ENCODE data around the gene DMRT2.

Gene DMRT2

GRCh38 chr9:1047591-1048230 is 2.4 kb upstream of the DMRT2 start:
- DNase-seq: peak in 1 of 5 experiments; percentile 32

DNA sequence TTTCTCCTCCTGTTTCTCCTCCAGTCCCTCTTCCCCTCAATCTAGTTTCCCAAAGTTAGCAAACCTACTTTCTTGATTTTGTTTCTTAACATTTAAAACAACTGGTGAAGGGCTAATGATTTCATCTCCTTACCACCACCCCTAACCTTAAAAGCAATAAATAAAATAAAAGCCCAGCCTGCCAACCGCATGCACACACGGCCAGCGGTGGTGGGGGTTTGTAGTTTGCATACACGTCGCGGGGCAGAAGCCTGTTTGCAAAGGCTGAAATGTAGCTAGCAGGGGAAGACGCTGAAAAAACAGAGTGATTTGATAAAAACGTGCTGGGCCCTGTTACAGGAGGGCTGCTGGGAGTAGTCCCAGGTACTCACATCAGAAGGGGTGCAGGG is 1.9 kb upstream of the DMRT2 start:
- DNase-seq: peak in 1 of 5 experiments; percentile 22

DNA sequence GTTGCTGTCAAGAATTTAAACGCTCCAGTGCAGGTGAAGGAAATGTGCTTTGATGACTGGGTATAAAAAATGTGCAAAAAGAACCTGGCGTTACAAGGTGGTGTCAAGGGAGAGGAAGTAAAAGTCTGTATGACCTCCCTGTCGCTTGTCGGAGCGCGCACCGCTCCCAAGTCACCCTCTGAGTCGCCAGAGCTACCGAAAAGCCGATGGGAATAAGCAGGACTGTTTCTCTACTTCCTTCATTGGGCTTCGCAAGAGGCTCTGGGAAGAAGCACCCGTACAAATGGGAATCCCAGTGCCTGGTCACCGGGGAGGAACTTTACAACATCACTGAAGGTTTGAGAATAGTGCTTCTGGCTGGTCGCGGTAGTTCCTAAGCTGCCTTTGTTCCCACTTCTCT is 1.3 kb upstream of the DMRT2 start:
- DNase-seq: no peak

DNA sequence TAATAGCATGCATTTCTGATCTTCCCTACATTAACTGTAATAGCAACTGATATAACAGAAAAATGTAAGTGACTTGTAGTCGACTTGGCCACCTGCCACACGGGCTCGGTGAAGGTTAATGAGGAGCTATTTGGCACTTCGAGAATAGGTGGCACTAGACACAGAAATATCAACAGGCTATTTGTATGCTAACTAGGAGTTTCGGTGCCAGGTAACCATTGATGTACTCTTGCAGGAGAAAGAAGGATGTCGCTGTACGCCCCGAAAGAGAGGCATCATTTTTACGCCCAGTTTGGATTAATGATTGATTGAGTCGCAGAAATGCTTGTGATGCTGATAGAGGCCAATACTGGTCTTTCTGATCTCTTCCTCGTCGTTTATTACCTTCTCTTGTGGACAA is 516 bp upstream of the DMRT2 start:
- peak in 1 of 5 experiments; percentile 35 for DNase-seq

DNA sequence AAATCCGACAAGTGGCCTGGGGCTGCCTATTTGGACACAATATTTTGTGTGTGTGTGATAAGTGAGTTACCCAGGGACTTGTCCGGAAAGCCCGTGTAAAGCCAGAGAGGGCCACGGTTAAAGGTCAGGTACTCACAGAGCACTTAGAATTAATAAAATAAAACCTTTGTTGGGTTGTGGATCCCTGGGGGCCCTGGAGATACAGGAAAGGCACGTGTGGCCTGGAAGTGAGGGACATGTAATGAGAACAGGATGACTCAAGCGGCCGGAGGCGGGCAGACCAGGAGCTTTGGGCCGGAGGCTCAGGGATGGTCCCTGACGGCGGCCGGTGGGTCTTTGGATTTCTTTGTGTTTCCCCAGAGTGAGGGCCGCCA is 1.0 kb downstream of the DMRT2 start:
- DNase-seq: no peak

- peak in 1 of 5 experiments; percentile 68 for DNase-seq
Observed at GRCh38 chr9:1051584-1052275, 1.6 kb downstream of the DMRT2 start.

DNA sequence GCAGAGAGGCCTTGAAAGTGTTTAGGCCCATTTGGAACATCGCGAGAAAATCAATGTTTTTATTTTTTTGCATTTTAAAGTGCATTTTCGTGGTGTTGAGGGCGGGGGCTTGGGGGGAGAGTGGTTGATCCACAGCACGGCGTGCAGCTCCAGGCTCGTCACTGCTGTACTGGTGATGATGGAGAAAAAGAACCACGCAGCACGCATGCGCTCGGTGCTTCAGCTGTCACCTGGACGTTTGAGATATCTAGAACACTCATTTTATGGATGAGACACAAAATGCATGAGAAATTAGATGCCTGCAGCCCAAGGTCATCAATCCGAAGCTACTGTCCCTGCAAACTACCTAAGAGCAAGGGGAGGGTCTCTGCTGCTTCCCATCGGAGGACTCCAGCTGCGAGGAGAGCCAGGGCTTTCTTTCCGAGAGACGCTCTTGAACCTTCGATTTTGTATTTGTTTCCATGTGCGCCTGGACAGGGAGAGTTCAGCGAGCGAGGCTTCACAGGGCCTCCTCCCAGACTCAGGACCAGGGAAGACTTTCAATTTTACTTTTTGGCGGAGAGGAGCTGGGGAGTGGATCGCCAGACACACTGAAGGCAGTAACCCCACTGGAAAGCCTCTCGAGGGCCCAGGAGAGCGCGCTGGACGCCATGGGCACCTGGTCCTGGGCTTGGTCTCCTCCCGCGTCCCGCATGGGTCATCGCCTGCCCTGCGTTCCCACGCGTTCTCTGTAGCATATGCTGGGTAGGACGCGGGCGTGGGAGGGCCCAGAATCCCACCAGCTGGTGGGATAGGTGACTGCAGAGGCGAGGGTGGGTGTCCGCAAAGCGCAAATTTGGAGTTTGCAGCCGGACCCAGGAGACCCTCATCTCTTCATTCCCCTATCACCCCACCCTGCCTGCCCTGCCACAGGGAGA is 2.5 kb downstream of the DMRT2 start:
- no peak for DNase-seq

- no peak for DNase-seq
Observed at GRCh38 chr9:1053282-1053621, 3.1 kb downstream of the DMRT2 start.

DNA sequence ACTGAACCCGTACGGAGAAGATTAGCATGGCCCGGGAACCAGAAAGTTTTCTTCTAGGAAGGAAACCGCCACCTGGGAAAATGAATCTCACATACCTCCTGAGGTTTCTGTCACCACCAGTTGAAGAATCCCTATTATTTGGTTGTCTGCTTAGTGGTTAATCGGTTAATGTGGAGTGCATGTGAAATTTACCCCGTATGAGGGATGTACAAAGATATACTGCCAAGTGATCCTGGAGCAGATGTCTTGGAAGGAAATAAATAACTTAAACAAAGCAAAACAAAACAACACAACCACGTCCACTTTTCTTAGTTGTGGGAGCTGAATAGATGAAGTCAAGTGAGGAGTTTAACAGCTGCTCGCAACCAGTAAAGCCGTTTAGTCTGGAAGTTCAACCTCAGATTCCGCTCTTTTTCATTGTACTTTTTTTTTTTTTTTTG is 3.8 kb downstream of the DMRT2 start:
- DNase-seq: no peak

- no peak for DNase-seq
Observed at GRCh38 chr9:1055166-1055565, 5.0 kb downstream of the DMRT2 start.

DNA sequence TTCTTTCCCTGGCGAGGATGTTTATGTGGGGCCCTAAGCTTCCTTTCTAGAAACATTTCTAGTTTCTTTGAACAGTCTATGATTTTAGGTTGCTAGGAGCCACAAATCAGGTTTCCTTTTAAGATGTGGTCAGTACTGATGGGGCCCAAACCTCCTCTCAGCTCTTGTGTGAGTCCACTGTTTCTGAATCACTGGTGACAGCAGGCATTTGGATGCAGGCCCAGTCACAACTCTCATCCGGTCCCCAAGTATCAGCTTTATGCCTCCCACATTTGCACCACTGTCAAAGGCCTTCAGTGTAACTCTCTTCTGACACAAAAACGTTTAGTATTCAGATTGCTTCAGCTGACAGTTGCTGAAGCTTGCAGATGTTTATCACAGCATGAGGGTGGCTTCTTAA is 7.8 kb downstream of the DMRT2 start:
- DNase-seq: peak in 1 of 5 experiments; percentile 17

DNA sequence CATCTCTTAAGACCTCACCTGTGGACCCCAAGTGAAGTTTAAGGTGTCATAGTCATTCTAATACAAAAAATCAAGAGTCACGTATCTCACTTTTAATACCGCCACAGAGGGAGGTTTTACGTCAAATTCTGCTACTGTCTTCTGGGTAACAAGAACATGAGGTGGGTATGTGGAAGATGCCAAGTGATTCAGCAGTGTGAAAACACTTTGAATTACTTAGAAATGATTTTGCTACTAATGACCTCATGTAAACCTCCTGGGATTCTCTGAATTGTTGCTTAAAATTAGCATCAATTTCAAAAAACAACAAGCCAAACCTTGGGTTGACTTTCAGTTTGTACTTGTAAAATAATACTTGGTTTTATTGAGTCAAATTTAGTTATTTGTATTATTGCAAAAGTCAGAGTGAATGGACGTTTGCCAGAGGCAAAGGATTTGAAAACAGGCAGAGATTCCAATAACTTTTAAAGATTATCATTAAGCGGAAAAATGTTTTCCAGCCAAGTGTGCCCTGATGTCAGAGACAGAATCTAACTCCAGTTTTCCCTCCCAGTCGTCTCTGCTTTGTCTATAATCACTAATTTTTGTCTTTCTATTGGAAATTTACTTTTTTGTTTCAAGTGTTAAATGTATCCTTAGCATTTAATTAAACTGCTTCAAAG is 8.8 kb downstream of the DMRT2 start:
- DNase-seq: no peak

DNA sequence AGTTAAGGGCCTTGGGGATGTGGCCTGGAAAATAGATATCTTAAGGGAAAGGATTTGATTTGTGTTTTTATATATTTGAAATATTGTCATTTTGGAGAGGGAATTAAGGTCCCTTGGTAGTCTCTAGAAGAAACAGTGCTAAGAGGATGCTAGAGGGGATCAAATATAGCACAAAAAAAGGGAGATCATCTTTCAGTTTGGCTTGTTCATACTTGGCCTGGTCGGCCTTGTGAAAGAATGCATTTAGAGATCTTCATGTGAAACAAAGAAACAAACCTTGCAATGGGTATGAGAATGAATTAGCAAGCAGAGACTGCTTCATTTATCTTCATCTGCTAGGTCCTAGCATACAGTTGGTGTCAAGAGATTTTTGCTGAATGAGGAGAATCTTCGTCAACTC is 15.0 kb downstream of the DMRT2 start:
- no peak for DNase-seq

- no peak for DNase-seq
Observed at GRCh38 chr9:1070692-1071091, 20.5 kb downstream of the DMRT2 start.

DNA sequence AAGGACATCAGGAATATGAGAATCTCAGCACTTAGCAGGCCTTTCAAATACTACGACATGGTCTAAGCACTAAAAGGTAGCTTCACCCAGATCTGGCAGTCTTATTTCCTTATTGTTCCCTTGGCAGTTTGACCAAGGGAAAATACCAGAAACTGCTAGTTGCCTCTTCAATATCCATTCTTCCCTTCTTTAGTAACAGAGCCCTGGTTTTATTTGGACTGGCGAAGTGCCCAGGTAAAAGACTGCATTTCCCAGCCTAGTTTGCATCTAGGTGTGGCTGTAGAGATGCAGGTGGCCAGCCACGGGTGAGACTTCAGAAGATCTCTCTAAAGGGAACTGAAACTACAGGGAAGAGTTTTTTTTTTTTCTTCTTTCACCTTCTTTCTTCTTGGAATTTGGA is 21.6 kb downstream of the DMRT2 start:
- no peak for DNase-seq

DNA sequence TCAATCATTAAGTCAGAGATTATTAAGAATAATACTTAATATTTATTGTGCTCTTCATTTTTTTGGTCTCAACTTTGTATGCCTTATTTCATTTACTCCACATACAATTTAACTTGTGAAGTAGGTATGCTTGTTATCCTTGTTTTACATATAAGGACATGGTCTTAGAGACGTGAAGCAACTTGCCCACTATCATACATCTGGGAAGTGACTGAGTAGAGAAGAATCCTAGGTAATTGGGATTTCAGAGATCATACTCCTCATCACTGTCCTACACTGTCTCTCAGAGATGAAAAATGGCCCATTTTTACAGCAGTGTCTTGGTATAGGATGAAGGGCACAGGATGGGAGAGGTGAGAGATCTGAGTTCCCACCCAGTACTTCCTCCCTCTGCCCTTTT is 23.3 kb downstream of the DMRT2 start:
- no peak for DNase-seq

- no peak for DNase-seq
Observed at GRCh38 chr9:1077616-1078015, 27.5 kb downstream of the DMRT2 start.

GRCh38 chr9:1083325-1083913 is 33.3 kb downstream of the DMRT2 start:
- DNase-seq: no peak

DNA sequence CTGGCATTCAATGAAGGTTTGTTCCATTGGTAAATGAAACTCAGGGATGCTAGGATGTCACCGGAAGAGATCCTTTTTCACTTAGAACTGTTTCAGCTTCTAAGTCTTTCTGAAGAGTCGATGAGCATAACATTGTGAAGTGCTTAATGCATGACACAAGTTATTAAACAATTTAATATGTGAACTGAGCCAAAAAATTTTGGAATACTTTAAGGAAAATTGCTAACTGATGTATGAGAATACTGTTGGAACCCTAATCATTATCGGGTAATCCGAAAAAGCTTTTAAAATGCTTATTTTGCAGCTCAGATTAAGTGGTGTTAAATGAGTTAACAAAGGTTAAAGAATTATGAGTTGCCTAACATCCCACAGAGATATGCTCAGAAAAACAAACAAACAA is 34.9 kb downstream of the DMRT2 start:
- no peak for DNase-seq

DNA sequence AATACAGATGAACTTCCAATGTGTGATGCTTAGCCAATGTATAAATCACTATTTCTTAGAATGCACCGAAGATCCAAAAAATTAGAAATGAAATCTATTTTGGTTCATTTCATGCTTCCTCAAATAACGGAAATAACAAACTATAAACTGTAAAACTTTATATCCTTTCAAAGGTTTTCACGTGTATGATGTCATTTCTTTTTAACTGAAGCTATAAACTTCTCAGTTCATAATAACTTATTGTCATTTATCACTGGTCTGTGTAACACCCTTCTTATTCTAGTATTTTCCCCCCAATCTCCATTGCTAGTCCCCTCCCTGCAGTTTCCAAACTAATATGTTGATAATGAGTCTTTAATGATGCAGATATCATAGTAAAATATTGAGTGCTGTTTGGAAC is 36.4 kb downstream of the DMRT2 start:
- DNase-seq: no peak

GRCh38 chr9:1087120-1087881 is 37.1 kb downstream of the DMRT2 start:
- DNase-seq: no peak

DNA sequence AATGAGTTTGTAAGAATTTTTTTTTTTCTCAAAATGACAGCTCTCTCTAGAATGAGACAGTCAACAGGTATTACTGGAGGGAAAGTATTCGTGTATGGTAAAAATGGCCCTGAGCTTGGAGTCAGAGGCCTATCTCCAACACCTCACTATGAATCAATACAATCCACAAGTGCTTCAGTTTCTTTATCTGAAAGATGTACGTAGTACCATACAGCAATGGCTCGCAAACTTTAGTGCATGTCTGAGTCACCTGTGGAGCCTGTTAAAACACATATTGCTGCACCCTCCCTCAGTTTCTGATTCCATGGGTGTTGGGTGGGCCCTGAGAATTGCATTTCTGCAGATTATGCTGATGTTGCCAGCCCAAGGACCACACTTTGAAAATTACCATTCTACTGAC is 44.6 kb downstream of the DMRT2 start:
- no peak for DNase-seq
